Right lung (tissue), 5 donors: Measurements from ENCODE around the gene PITPNC1. TPM values are rescaled to one million over a fixed set of nuclear protein-coding genes. Genes with fewer than 3 reads are reported as not detected.
"Not testable (repeated sequence)": the region's sequence is repeated elsewhere in the genome, so short reads cannot be mapped to it uniquely, and the experiment has no call there.

Experiments
- DNase-seq, 2 donors: peaks; one replicate each; pipeline ENCODE4 v3.0.0-alpha.2; 2013
- polyA plus RNA-seq, 5 donors: library from polyadenylated mRNA; unstranded; fragments of 120-200 nt; gene quantifications; one replicate each; pipeline versions ENCODE4 v1.2.1 to v1.2.3, GENCODE V29; 2013; ENCODE audit warnings: inconsistent platforms in 1 of 5, low replicate concordance in 1 of 5; ENCODE audit not compliant: insufficient read length in 5 of 5, insufficient read depth in 1 of 5

Gene PITPNC1
- polyA plus RNA-seq, 5 donors = 9.1 to 12.0 (median 10.1) TPM

DNA sequence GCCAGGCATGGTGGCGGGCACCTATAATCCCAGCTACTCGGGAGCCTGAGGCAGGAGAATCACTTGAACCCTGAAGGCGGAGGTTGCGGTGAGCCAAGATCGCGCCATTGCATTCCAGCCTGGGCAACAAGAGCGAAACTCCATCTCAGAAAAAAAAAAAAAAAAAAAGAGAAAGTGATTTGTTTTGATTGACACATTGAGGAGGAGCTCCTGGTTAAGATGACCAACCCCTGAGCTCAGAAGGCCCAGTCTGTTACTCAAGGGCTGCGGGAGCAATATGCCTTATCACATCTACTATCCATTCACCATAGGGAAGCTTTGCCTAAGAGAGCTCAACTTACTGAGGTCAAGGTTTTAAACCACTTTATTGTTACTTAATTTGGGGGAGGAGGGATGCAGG is 268.1 kb downstream of the PITPNC1 start:
- not testable (repeated sequence) for DNase-seq

DNA sequence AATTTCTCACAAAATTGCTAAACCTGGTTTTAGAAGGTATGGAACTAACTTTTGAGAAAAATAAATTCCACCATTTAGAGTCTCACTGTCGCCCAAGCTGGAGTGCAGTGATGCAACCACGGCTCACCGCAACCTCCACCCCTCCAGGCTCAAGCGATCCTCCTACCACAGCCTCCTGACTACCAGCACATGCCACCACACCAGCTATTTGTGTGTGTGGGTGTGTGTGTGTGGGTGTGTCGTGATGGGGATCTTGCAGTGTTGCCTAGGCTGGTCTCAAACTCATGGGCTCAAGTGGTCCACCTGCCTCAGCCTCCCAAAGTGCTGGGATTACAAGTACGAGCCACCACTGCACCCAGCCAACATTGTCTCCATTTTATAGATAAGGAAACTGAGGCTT is 269.4 kb downstream of the PITPNC1 start:
- no peak for DNase-seq

DNA sequence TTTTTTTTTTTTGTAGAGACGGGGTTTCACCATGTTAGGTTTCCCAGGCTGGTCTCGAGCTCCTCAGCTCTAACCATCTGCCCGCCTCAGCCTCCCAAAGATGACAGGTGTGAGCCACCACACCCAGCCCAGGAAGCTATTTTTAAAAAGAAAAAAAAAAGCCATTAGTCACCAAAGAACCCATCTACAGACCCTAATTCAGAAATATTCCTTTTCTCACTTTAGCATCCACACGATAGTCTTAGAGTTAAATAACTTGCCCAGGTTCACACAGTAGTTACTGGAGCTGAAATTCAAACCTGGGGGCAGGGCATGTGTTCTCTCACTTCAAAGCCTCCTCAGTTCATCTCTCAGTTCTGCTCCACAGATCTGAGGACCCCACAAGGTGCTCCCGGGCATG is 270.4 kb downstream of the PITPNC1 start:
- DNase-seq = no peak

DNA sequence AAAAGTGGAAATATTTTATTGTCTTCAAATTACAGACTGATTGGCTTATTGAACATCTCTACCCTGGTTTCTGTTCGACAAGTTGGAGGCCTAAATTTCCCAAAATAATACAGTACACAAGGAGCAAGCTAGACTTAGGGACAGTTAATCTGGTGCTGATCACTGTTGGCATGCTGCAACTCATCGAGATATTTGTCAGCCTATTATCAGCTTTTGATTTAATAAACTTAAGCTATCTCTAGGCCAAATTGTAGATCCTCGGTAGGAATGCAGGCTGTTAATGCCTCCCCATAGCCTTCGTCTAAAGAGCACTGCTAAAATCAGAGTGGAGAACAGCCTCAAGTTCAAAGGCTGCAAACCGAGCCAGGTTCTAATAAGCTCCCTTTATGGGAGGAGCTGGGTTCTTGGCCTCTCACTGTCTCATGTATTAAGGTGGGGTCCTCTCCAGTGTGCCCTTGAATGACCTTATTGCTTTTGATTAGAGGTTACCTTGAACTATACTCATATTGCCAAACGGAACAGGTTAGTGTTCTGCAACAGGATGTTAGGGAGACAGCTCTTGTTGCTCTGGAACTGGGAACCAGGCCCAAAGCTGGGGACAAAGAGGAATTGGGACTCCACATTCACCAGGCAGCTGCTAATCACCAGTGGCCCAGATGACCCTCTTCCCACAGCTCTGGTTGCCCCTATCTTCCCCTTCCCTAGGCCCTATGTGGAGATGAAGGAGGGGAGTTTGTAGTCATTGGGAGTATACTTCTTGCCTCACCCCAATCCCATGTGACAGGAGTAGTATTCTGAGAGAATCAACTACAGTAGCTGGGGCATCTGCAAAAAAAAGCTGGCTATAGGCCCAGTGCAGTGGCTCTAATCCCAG is 271.2 kb downstream of the PITPNC1 start:
- DNase-seq = no peak

- not testable (repeated sequence) for DNase-seq
Observed at GRCh38 chr17:67648906-67649295, 271.8 kb downstream of the PITPNC1 start.

GRCh38 chr17:67649891-67650290 is 272.8 kb downstream of the PITPNC1 start:
- no peak for DNase-seq

DNA sequence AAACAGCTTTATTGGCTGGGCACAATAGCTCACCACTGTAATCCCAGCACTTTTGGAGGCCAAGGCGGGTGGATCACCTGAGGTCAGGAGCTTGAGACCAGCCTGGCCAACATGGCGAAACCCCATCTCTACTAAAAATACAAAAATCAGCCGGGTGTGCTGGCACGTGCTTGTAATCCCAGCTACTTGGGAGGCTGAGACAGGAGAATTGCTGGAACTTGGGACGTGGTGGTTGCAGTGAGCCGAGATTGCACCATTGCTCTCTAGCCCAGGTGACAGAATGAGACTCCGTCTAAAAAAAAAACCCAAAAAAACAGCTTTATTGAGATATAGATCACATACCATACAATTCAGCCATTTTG is 274.1 kb downstream of the PITPNC1 start:
- DNase-seq = not testable (repeated sequence)

- no peak for DNase-seq
Observed at GRCh38 chr17:67652433-67652832, 275.4 kb downstream of the PITPNC1 start.

- DNase-seq = no peak
Observed at GRCh38 chr17:67655478-67656148, 278.5 kb downstream of the PITPNC1 start.

DNA sequence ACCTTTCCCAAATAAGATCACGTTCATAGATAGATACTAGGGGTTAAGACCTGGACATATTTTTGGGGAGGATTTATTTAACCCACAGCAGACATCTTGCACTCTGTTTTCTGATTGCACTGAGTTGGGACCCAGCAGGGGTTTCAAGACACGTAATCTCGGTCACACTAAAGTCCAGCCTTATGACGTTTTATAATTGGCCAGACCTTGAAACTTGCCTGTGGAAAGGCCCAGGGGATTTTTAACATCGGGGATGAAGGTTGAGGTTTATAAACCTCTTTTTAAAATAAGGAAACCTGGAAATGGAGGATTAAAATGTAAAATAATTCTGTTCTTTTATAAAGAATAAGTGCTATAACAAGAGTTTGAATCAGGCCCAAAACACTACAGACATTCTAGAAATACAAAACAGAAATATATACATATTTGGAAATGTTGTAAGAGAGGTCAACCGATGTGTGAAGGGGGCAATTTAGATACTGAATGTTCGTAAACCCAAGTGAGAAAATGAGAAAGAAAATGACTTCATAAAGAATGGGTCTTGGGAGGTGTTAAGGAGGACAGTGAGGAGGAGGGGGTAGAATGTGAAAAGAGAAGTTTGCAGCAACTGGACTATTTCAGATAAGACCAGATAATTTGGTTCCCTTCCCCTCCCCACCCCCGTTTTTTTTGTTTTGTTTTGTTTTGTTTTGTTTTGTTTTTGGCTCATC is 279.6 kb downstream of the PITPNC1 start:
- DNase-seq = no peak

GRCh38 chr17:67657596-67657995 is 280.5 kb downstream of the PITPNC1 start:
- no peak for DNase-seq

DNA sequence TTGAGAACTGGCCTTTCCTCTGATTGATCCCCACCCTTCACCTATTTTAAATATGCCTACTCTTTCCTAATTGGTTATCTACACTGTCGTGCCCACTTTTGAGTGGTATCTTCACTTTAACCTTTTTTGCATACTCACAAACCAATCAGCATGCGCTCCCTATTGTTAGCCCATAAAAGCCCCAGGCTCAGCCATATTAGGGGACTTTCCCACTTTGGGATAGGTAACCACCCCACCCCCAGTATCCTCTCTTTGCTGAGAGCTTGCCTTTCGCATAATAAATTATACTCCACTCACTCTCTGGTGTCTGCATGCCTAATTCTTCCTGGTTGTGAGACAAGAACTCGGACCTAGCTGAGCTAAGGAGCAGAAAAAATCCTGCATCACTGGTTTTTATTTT is 281.2 kb downstream of the PITPNC1 start:
- no peak for DNase-seq

- no peak for DNase-seq
Observed at GRCh38 chr17:67659028-67659427, 281.9 kb downstream of the PITPNC1 start.

DNA sequence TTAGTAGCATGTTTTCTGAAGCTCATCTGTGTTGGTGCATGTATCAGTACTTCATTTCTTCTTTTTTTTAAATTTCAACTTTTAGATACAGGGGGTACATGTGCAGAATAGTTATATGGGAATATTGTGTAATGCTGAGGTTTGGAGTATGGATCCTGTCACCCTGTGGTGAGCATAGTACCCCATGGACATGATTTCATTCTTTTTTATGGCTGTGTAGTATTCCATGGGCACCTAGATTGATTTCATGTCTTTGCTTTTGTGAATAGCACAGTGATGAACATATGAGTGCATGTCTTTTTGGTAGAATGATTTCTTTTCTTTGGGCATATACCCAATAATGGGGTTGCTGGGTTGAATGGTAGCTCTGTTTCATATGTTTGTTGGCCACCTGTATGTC is 285.6 kb downstream of the PITPNC1 start:
- no peak for DNase-seq

GRCh38 chr17:67663457-67663856 is 286.4 kb downstream of the PITPNC1 start:
- no peak for DNase-seq

DNA sequence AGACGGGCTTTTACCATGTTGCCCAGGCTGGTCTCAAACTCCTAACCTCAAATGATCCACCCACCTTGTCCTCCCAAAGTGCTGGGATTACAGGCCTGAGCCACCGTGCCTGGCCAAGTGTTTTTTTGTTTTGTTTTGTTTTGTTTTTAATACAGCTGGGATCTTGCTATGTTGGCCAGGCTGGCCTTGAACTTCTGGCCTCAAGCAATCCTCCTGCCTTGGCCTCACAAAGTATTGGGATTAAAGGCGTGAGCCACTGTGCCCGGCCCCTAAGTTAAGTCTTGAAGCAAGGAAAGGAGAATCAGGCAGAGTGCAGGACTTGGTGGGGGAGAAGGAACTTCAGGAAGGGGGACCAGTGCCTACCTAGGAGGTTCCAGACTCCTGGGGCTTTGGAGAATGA is 288.9 kb downstream of the PITPNC1 start:
- DNase-seq = no peak

- no peak for DNase-seq
Observed at GRCh38 chr17:67666710-67667109, 289.6 kb downstream of the PITPNC1 start.

DNA sequence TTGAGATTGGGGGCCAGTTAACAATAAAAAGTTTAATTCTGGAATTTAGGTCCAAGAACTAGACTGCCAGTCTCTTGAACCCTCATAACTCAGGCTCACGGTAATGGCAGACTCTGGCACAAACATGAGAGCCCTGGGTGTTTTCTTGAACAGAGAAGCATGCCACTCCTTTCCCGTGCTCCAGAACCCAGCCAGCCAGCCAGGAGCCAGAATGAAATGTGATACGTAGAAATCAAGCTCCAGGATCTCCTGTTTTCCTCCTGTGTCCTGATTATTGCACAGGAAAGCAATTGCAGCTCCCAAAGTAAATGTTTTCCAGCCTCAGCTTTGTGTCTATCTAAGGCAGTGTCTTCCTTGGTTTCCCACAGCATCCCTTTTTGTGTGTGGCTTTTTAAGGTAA is 294.4 kb downstream of the PITPNC1 start:
- DNase-seq = no peak

- DNase-seq = peak; percentile 14 to 25
Observed at GRCh38 chr17:67672592-67673335, 295.7 kb downstream of the PITPNC1 start.

GRCh38 chr17:67675481-67675880 is 298.4 kb downstream of the PITPNC1 start:
- no peak for DNase-seq

DNA sequence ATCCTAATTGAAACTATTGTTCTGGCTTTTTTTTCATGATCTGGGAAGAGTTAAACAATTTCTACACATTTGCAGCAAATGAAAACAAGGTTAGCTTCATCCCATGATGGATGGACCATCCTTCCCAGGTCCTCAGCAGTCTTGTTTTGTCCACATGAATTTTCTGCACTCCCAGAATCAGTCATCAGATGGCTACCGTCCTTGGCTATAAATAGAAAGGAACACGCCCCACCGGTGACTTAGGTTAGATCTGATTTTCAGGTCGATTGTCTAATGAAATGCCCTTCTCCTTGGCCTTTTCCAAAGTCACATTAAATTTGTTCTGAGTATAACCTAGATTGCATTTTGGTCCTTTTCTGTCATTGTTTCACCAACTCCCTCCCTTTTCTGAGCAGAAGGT is 299.2 kb downstream of the PITPNC1 start:
- no peak for DNase-seq

- DNase-seq = no peak
Observed at GRCh38 chr17:67678414-67678813, 301.3 kb downstream of the PITPNC1 start.
